K562 (cell line): Measurements from ENCODE around the gene ACBD3. TPM values are rescaled to one million over a fixed set of nuclear protein-coding genes. Genes with fewer than 3 reads are reported as not detected.

Experiments
- ARID3A ChIP-seq: IDR thresholded peaks from 2 replicates; pipeline ENCODE4 v1.6.1; 2012; ENCODE audit warnings: low read depth, low read length, improper control_type of control experiment, borderline replicate concordance
- ASH1L ChIP-seq: fragments of 450-650 bp; IDR thresholded peaks from 2 replicates; pipeline ENCODE4 v1.6.1; 2018; ENCODE audit warnings: borderline replicate concordance, mild to moderate bottlenecking, low read depth; ENCODE audit not compliant: partially characterized antibody
- ATF3 ChIP-seq, 2 experiments: fragments of 450-650 bp in 1 of 2; sonication (generic) in 1 of 2; formaldehyde crosslinking in 1 of 2; IDR thresholded peaks in 1 of 2; conservative IDR thresholded peaks in 1 of 2; 2 replicates each; pipeline versions ENCODE4 v1.6.1 to v1.8.1; 2016 to 2023; ENCODE audit warnings: mild to moderate bottlenecking in 2 of 2, moderate library complexity in 2 of 2, inconsistent platforms in 1 of 2, missing genetic modification reagents in 1 of 2
- ETV6 ChIP-seq, 3 experiments: fragments of 150-350 bp in 1 of 3; sonication (generic) in 1 of 3; formaldehyde crosslinking in 1 of 3; IDR thresholded peaks; 2 replicates each; pipeline versions ENCODE4 v1.6.1 to v1.8.0; 2014 to 2022; ENCODE audit warnings: borderline replicate concordance in 2 of 3, low read depth in 2 of 3, antibody characterized with exemption in 1 of 3, low read length in 1 of 3, mild to moderate bottlenecking in 1 of 3, missing genetic modification reagents in 1 of 3
- GTF3C2 ChIP-seq: IDR thresholded peaks from 3 replicates; pipeline ENCODE4 v1.6.1; 2011; ENCODE audit warnings: borderline replicate concordance, mild to moderate bottlenecking, moderate library complexity; ENCODE audit not compliant: insufficient read length; ENCODE audit errors: extremely low read depth
- HMGXB4 ChIP-seq: sonication (generic); formaldehyde crosslinking; IDR thresholded peaks from 2 replicates; pipeline ENCODE4 v1.8.1; 2023; ENCODE audit warnings: mild to moderate bottlenecking, missing genetic modification reagents
- HNRNPK ChIP-seq: fragments of 200-400 bp; formaldehyde crosslinking; IDR thresholded peaks from one replicate; pipeline ENCODE4 v1.6.1; 2018; ENCODE audit warnings: mild to moderate bottlenecking, low read depth, low read length; ENCODE audit not compliant: poor library complexity, severe bottlenecking
- KLF13 ChIP-seq: fragments of 450-650 bp; IDR thresholded peaks from 2 replicates; pipeline ENCODE4 v1.6.1; 2016; ENCODE audit warnings: missing genetic modification characterization, low read depth, mild to moderate bottlenecking, missing compliant biosample characterization, moderate library complexity, borderline replicate concordance
- NFIX ChIP-seq: fragments of 250-450 bp; sonication (Bioruptor Pico); IDR thresholded peaks from 2 replicates; pipeline ENCODE4 v1.4.0; 2020; ENCODE audit warnings: low read depth, mild to moderate bottlenecking, moderate library complexity
- NR0B1 ChIP-seq: fragments of 450-650 bp; IDR thresholded peaks from one replicate; pipeline ENCODE4 v1.6.1; 2018; ENCODE audit warnings: mild to moderate bottlenecking, moderate library complexity; ENCODE audit not compliant: partially characterized antibody
- ZBTB7A ChIP-seq: IDR thresholded peaks from 2 replicates; pipeline ENCODE4 v1.6.1; 2011; ENCODE audit warnings: low read depth, mild to moderate bottlenecking, low read length, moderate library complexity, borderline replicate concordance; ENCODE audit not compliant: control insufficient read depth
- ZNF384 ChIP-seq: IDR thresholded peaks from 2 replicates; pipeline ENCODE4 v1.6.1; 2012; ENCODE audit warnings: low read depth, low read length, improper control_type of control experiment
- ZNF655 ChIP-seq: fragments of 250-450 bp; sonication (Bioruptor Pico); IDR thresholded peaks from 2 replicates; pipeline ENCODE4 v1.5.0; 2021
- polyA plus RNA-seq, 8 experiments: library from polyadenylated mRNA; depleted of rRNA in 4 of 8; stranded (reverse) in 5 of 8; unstranded in 3 of 8; fragments of >200 nt; fragmentation: Nextera tagmentation in 2 of 8; fragmentation: Illumina TruSeq in 1 of 8; extraction: Ambion mirVana in 2 of 8; extraction: Trizol in 1 of 8; gene quantifications; 2 replicates each; pipeline versions ENCODE4 v1.2.1 to v1.2.3, GENCODE V29; 2011 to 2014; ENCODE audit warnings: inconsistent platforms in 1 of 8, missing spikeins in 1 of 8
- total RNA-seq, 7 experiments: library from RNA; depleted of rRNA in 6 of 7; stranded (reverse); fragments of >200 nt in 6 of 7; fragmentation: Illumina TruSeq in 2 of 7; extraction: Trizol in 2 of 7; gene quantifications; 2 replicates each; pipeline versions ENCODE4 v1.2.1 to v1.2.3, GENCODE V29; 2011 to 2021; ENCODE audit warnings: low replicate concordance in 1 of 7

ACBD3 gene
- total and polyA plus RNA-seq, 9 of the 15 experiments (the other 6 are each of a cell fraction or from before 2014, with no cell fraction given) = 11.1 to 36.7 (median 26.9) TPM

GRCh38 chr1:226111098-226111882 lies 75.3 kb downstream of the ACBD3 start (continued):
- TF ChIP-seq ZBTB7A = no peak; the same call in 1 of the 2 replicates
- TF ChIP-seq ATF3 (IDR thresholded peaks at IDR 0.05) = peak; percentile 78
- TF ChIP-seq ATF3 (CRISPR knock-in tag; conservative IDR thresholded peaks at IDR 0.05) = no peak; the same call in 1 of the 2 replicates
- no peak for TF ChIP-seq ZNF384
- TF ChIP-seq NR0B1 = no peak
- TF ChIP-seq ZNF655 (CRISPR knock-in tag) = no peak
- TF ChIP-seq HMGXB4 (CRISPR knock-in tag) = no peak
- TF ChIP-seq ETV6 (IDR thresholded peaks at IDR 0.05; ENCODE audit: borderline replicate concordance in 1 of 2, low read depth in 2 of 2, low read length in 1 of 2) = peak; percentile 5 to 78; a peak in 1 of 4 replicates
- TF ChIP-seq ETV6 (CRISPR knock-in tag; IDR thresholded peaks at IDR 0.05; ENCODE audit: borderline replicate concordance) = no peak
- TF ChIP-seq NFIX (CRISPR knock-in tag) = no peak
- TF ChIP-seq HNRNPK = no peak
- TF ChIP-seq ASH1L = no peak
- no peak for TF ChIP-seq KLF13 (tag)
- TF ChIP-seq GTF3C2 = no peak
- TF ChIP-seq ARID3A = 0 out of 2 replicates have a peak, but pooled peaks have one; percentile 81
